A673 (cell line): ENCODE data around the gene SPRING1. TPM values are rescaled to one million over a fixed set of nuclear protein-coding genes. Genes with fewer than 3 reads are reported as not detected.

Source experiments
- BruUV-seq: library from RNA; stranded (reverse); fragments of 400-500 nt; replicated peaks from 2 replicates; lab custom pipeline; 2021; lab: Mats Ljungman, UMichigan
- CTCF ChIA-PET: fragments of 300-600 bp; sonication (Branson Sonifier 250); formaldehyde crosslinking; loops from one replicate; lab custom pipeline; 2022; ENCODE audit warnings: antibody characterized with exemption; lab: Charles Lee
- POLR2A ChIA-PET: fragments of 300-600 bp; sonication (Branson Sonifier 250); formaldehyde crosslinking; loops from one replicate; lab custom pipeline; 2022; ENCODE audit warnings: antibody characterized with exemption; ENCODE audit not compliant: low non-redundant PET; lab: Charles Lee
- DNase-seq: peaks from one replicate; pipeline ENCODE4 v3.0.0-alpha.2; 2015; ENCODE audit warnings: low spot score
- H3K27ac ChIP-seq: fragments of 200-600 bp; sonication (generic); 2 replicates; pipeline ENCODE4 v1.5.1; 2016; ENCODE audit warnings: mixed run types, low read depth, mild to moderate bottlenecking, mixed read lengths, antibody characterized with exemption, low read length; ENCODE audit not compliant: poor library complexity, severe bottlenecking
- H3K27me3 ChIP-seq: fragments of 200-600 bp; sonication (generic); replicated peaks from 2 replicates; pipeline ENCODE4 v1.6.1; 2017; ENCODE audit warnings: mixed run types, low read depth, mild to moderate bottlenecking, mixed read lengths, antibody characterized with exemption, low read length; ENCODE audit not compliant: insufficient read depth, poor library complexity
- H3K36me3 ChIP-seq: fragments of 200-600 bp; sonication (generic); 2 replicates; pipeline ENCODE4 v1.6.1; 2016; ENCODE audit warnings: mixed run types, mild to moderate bottlenecking, mixed read lengths, antibody characterized with exemption, low read length; ENCODE audit not compliant: insufficient read depth, poor library complexity, severe bottlenecking
- H3K4me1 ChIP-seq: fragments of 200-600 bp; sonication (generic); 2 replicates; pipeline ENCODE4 v1.6.1; 2017; ENCODE audit warnings: mixed run types, mild to moderate bottlenecking, mixed read lengths, antibody characterized with exemption, low read length; ENCODE audit not compliant: insufficient read depth, poor library complexity, severe bottlenecking
- H3K4me3 ChIP-seq: fragments of 200-600 bp; sonication (generic); 2 replicates; pipeline ENCODE4 v1.5.1; 2016; ENCODE audit warnings: low read depth, mixed run types, mild to moderate bottlenecking, mixed read lengths, low read length; ENCODE audit not compliant: poor library complexity, severe bottlenecking
- H3K9me3 ChIP-seq: fragments of 200-600 bp; sonication (generic); 2 replicates; pipeline ENCODE4 v1.6.1; 2016; ENCODE audit warnings: mixed run types, low read depth, mild to moderate bottlenecking, mixed read lengths, antibody characterized with exemption, low read length; ENCODE audit not compliant: poor library complexity, severe bottlenecking
- CTCF ChIP-seq: fragments of 300-800, 200-600 bp; sonication (generic); conservative IDR thresholded peaks from 2 replicates; pipeline ENCODE4 v1.5.1; 2017; ENCODE audit warnings: low read depth, mild to moderate bottlenecking, antibody characterized with exemption, low read length, moderate library complexity, mixed read lengths
- EZH2 ChIP-seq: fragments of 200-600 bp; sonication (generic); IDR thresholded peaks from 2 replicates; pipeline ENCODE4 v1.6.1; 2017; ENCODE audit warnings: borderline replicate concordance, low read depth, mild to moderate bottlenecking, mixed read lengths, antibody characterized with exemption, low read length; ENCODE audit not compliant: poor library complexity, severe bottlenecking
- intact Hi-C: fragments of 100-400 bp; cut with micrococcal nuclease; formaldehyde crosslinking; loops from one replicate; pipeline ENCODE4 v1.10.0; 2022; ENCODE audit not compliant: unreplicated experiment
- total RNA-seq: library from RNA; stranded (reverse); gene quantifications from 2 replicates; pipeline ENCODE4 v1.2.3, GENCODE V29; 2021

Gene SPRING1
- total RNA-seq, 1 experiment from 2014 or later: 23.0 TPM

- ChIA-PET CTCF (no interaction called here), POLR2A (no interaction called here)
- no peak for DNase-seq
- Histone ChIP-seq H3K4me3 (no peak overlapping the region), H3K27me3 (no peaks in the 10 kb centered on the region), H3K9me3 (no peaks in the 10 kb centered on the region), H3K27ac (peak overlapping the region; percentile 13), H3K4me1 (peaks cover 33% of the 10 kb centered on the region), H3K36me3 (no peaks in the 10 kb centered on the region)
- intact Hi-C loops: no loop called here
- no TSS peak for BruUV-seq
- TF ChIP-seq CTCF: no peak
- TF ChIP-seq EZH2: no peak
Measured at GRCh38 chr12:116719731-116720528, 17.9 kb downstream of the SPRING1 start.

- BruUV-seq: no TSS peak
- DNase-seq: peak; percentile 69
- ChIA-PET POLR2A (no interaction called here), CTCF (interaction anchor here (1.3 kb wide), 1 partner anchor 10 kb away, joined by 4 read pairs; no protein-coding TSS in a partner anchor)
- H3K27me3 ChIP-seq: no peaks in the 10 kb centered on the region
- peaks cover 43% of the 10 kb centered on the region for H3K4me1 ChIP-seq
- H3K36me3 ChIP-seq: no peaks in the 10 kb centered on the region
- TF ChIP-seq EZH2: no peak
- no peak for TF ChIP-seq CTCF
- H3K9me3 ChIP-seq: no peaks in the 10 kb centered on the region
- peak overlapping the region; percentile 2 for H3K4me3 ChIP-seq
- peak overlapping the region; percentile 13 for H3K27ac ChIP-seq
- intact Hi-C loops: no loop called here
Measured at GRCh38 chr12:116718655-116719454, 19.0 kb downstream of the SPRING1 start.

- BruUV-seq: no TSS peak
- Histone ChIP-seq H3K27me3 (no peaks in the 10 kb centered on the region), H3K27ac (peak overlapping the region; percentile 13), H3K4me3 (peak overlapping the region; percentile 2), H3K4me1 (peaks cover 54% of the 10 kb centered on the region), H3K36me3 (no peaks in the 10 kb centered on the region), H3K9me3 (no peaks in the 10 kb centered on the region)
- ChIA-PET POLR2A (no interaction called here), CTCF (interaction anchor here (1.3 kb wide), 1 partner anchor 9 kb away, joined by 4 read pairs; no protein-coding TSS in a partner anchor)
- DNase-seq: no peak
- no peak for TF ChIP-seq EZH2
- no peak for TF ChIP-seq CTCF
- intact Hi-C loops: no loop called here
Measured at GRCh38 chr12:116717466-116718437, 20.1 kb downstream of the SPRING1 start.
